Right cardiac atrium (tissue), 5 donors: Measurements from ENCODE around the gene HSPA5. TPM values are rescaled to one million over a fixed set of nuclear protein-coding genes. Genes with fewer than 3 reads are reported as not detected.

Experiments
- ATAC-seq, 2 donors: fragments of 200-7000 bp; cut with Tn5 transposase; one replicate each; pipeline versions ENCODE4 v1.8.0 to v1.9.1; 2020; ENCODE audit warnings: moderate library complexity in 2 of 2, mild to moderate bottlenecking in 1 of 2
- DNase-seq, 3 donors: peaks; one replicate each; pipeline ENCODE4 v3.0.0-alpha.2; 2020
- H3K27ac ChIP-seq: one replicate; pipeline ENCODE4 v1.5.1; 2013; ENCODE audit warnings: mild to moderate bottlenecking, low read length, control low read depth, moderate library complexity
- H3K27me3 ChIP-seq: one replicate; pipeline ENCODE4 v1.6.1; 2013; ENCODE audit not compliant: control insufficient read depth, insufficient read depth
- H3K4me1 ChIP-seq: one replicate; pipeline ENCODE4 v1.6.1; 2013; ENCODE audit warnings: low read length; ENCODE audit not compliant: control insufficient read depth, insufficient read depth
- H3K4me3 ChIP-seq: one replicate; pipeline ENCODE4 v1.5.1; 2013; ENCODE audit warnings: low read length, control low read depth
- H3K9me3 ChIP-seq: one replicate; pipeline ENCODE4 v1.6.1; 2013; ENCODE audit warnings: low read length; ENCODE audit not compliant: control insufficient read depth
- WGBS: extraction: QIAGEN DNeasy Blood & Tissue Kit; methylation state at CpG from one replicate; pipeline ENCODE4 v1.1.7; 2013; 5-methylcytosine and 5-hydroxymethylcytosine counted together
- intact Hi-C, 4 donors: fragments of 100-400 bp; cut with DNase I; formaldehyde crosslinking; loops; one replicate each; pipeline versions ENCODE4 v1.11.0 to v1.14.0; 2022 to 2023
- polyA plus RNA-seq: library from polyadenylated mRNA; stranded (reverse); fragments of 200-250 nt; gene quantifications from one replicate; pipeline ENCODE4 v1.2.3, GENCODE V29; 2013
- total RNA-seq, 4 donors: library from RNA; stranded (reverse); fragmentation: NEBNext Ultra II Directional; extraction: Animal tissue kit (Norgen Biotek cat#: 25700); gene quantifications; one replicate each; pipeline ENCODE4 v1.2.1, GENCODE V29; 2021
- donor health status: healthy with polysubstance abuse.
- donor health status: DM: no; HTN: yes; CAD: no.
- donor health status: DM: no; HTN: no; CAD: no.
- donor health status: DM: no; HTN: yes; CAD: no; lungs with severe emphysema.
- donor health status: DM: yes; HTN: yes; CAD: no.

The HSPA5 gene
- total and polyA plus RNA-seq, 5 donors = 176 to 384 (median 272) TPM

GRCh38 chr9:125189011-125189360 is 52.2 kb downstream of the HSPA5 start:
- WGBS = under 1% methylated on average over 26 of the region's 26 CpGs
- Histone ChIP-seq H3K4me3 (peak overlapping the region; percentile 97), H3K4me1 (peaks cover 7% of the 10 kb centered on the region), H3K27me3 (no peaks in the 10 kb centered on the region), H3K9me3 (no peaks in the 10 kb centered on the region), H3K27ac (peak overlapping the region; percentile 98)
- intact Hi-C loops = no loop called here
- ATAC-seq (peak; percentile 30 to 34), DNase-seq (peak; percentile 32 to 75 (median 71))

Other genes starting within 250 kb of the HSPA5 start
- 1 to 10 TPM; 4.8 to 5.5 (median 4.9) TPM for gene SCAI, start 97.8 kb downstream of the HSPA5 start, total RNA-seq
- gene SCAI, start 97.8 kb downstream of the HSPA5 start, polyA plus RNA-seq = 1.9 TPM
- 10 to 100 TPM; 34.5 to 43.1 (median 37.4) TPM for gene PPP6C, start 51.5 kb downstream of the HSPA5 start, total RNA-seq
- gene PPP6C, start 51.5 kb downstream of the HSPA5 start, polyA plus RNA-seq = 19.8 TPM
- gene RABEPK, start 40.8 kb downstream of the HSPA5 start, total RNA-seq = 10 to 100 TPM in 3 of 4 donors, 1 to 10 TPM in 1; 8.8 to 12.7 (median 11.4) TPM
- 12.0 TPM for gene RABEPK, start 40.8 kb downstream of the HSPA5 start, polyA plus RNA-seq
- 10 to 100 TPM; 33.0 to 45.7 (median 33.2) TPM for gene GAPVD1, start 20.5 kb upstream of the HSPA5 start, total RNA-seq
- gene GAPVD1, start 20.5 kb upstream of the HSPA5 start, polyA plus RNA-seq = 8.1 TPM